RWPE2 (cell line): Measurements from ENCODE around the gene PAX7.

Source experiments
- ATAC-seq: fragments of 200-7000 bp; cut with Tn5 transposase; 3 replicates; pipeline ENCODE4 v1.9.1; 2021; ENCODE audit warnings: low read depth
- DNase-seq: peaks from one replicate; pipeline ENCODE4 v3.0.0-alpha.2; 2020; ENCODE audit warnings: low spot score
- H3K27ac ChIP-seq: fragments of 450-650 bp; 2 replicates; pipeline ENCODE4 v1.5.1; 2017; ENCODE audit warnings: mild to moderate bottlenecking; ENCODE audit not compliant: poor library complexity, severe bottlenecking
- H3K27me3 ChIP-seq: fragments of 250-450 bp; sonication (Bioruptor Pico); 2 replicates; pipeline ENCODE4 v1.5.1; 2021; ENCODE audit warnings: mild to moderate bottlenecking, moderate library complexity; ENCODE audit not compliant: insufficient read depth, poor library complexity, severe bottlenecking
- H3K36me3 ChIP-seq: fragments of 250-450 bp; sonication (Bioruptor Pico); 2 replicates; pipeline ENCODE4 v1.5.1; 2020; ENCODE audit warnings: low read depth, mild to moderate bottlenecking, moderate library complexity
- H3K4me1 ChIP-seq: fragments of 250-450 bp; sonication (Bioruptor Pico); 2 replicates; pipeline ENCODE4 v1.5.1; 2021; ENCODE audit warnings: mild to moderate bottlenecking, moderate library complexity; ENCODE audit not compliant: insufficient read depth, poor library complexity, severe bottlenecking
- H3K4me3 ChIP-seq: fragments of 250-450 bp; sonication (Bioruptor Pico); 2 replicates; pipeline ENCODE4 v1.5.1; 2021; ENCODE audit warnings: mild to moderate bottlenecking, moderate library complexity; ENCODE audit not compliant: severe bottlenecking
- H3K9me3 ChIP-seq: fragments of 250-450 bp; sonication (Bioruptor Pico); 2 replicates; pipeline ENCODE4 v1.5.1; 2021; ENCODE audit warnings: mild to moderate bottlenecking, moderate library complexity; ENCODE audit not compliant: severe bottlenecking
- TF ChIP-seq, protein P1 (sequence below): fragments of 450-650 bp; IDR thresholded peaks from one replicate; pipeline ENCODE4 v1.5.1; 2017; ENCODE audit warnings: mild to moderate bottlenecking, moderate library complexity; ENCODE audit not compliant: poor library complexity, severe bottlenecking

Gene PAX7

DNA sequence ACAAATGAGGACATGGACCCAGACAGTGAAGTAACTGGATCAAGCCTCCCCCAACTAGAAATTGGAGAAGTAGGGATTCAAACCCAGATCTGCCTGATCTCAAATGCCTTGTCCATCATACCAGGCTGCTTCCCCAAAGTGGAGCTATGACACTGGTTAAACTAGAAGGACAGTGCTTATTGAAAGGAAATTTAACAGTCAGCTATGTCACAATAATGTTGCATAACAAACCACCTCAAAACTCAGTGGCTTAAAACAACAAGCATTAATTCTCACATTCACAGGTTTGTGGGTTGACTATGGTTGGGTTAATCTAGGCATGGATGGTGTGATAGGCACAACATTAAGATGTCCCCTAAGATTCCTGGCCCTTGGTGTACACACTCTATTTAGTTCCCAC, 121.8 kb downstream of the PAX7 start:
- TF ChIP-seq, protein P1, sequence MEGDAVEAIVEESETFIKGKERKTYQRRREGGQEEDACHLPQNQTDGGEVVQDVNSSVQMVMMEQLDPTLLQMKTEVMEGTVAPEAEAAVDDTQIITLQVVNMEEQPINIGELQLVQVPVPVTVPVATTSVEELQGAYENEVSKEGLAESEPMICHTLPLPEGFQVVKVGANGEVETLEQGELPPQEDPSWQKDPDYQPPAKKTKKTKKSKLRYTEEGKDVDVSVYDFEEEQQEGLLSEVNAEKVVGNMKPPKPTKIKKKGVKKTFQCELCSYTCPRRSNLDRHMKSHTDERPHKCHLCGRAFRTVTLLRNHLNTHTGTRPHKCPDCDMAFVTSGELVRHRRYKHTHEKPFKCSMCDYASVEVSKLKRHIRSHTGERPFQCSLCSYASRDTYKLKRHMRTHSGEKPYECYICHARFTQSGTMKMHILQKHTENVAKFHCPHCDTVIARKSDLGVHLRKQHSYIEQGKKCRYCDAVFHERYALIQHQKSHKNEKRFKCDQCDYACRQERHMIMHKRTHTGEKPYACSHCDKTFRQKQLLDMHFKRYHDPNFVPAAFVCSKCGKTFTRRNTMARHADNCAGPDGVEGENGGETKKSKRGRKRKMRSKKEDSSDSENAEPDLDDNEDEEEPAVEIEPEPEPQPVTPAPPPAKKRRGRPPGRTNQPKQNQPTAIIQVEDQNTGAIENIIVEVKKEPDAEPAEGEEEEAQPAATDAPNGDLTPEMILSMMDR: no peak
- Histone ChIP-seq H3K4me3 (no peak overlapping the region), H3K4me1 (no peaks in the 10 kb centered on the region), H3K36me3 (no peaks in the 10 kb centered on the region), H3K27ac (no peak overlapping the region), H3K9me3 (no peaks in the 10 kb centered on the region), H3K27me3 (peaks cover 13% of the 10 kb centered on the region)
- DNase-seq (no peak), ATAC-seq (no peak)

- TF ChIP-seq, protein P1: no peak
- Histone ChIP-seq H3K27ac (no peak overlapping the region), H3K9me3 (no peaks in the 10 kb centered on the region), H3K36me3 (no peaks in the 10 kb centered on the region), H3K27me3 (peaks cover 8% of the 10 kb centered on the region), H3K4me1 (no peaks in the 10 kb centered on the region), H3K4me3 (no peak overlapping the region)
- ATAC-seq (no peak), DNase-seq (no peak)
Observed at GRCh38 chr1:18760156-18760555, 129.5 kb downstream of the PAX7 start.

DNA sequence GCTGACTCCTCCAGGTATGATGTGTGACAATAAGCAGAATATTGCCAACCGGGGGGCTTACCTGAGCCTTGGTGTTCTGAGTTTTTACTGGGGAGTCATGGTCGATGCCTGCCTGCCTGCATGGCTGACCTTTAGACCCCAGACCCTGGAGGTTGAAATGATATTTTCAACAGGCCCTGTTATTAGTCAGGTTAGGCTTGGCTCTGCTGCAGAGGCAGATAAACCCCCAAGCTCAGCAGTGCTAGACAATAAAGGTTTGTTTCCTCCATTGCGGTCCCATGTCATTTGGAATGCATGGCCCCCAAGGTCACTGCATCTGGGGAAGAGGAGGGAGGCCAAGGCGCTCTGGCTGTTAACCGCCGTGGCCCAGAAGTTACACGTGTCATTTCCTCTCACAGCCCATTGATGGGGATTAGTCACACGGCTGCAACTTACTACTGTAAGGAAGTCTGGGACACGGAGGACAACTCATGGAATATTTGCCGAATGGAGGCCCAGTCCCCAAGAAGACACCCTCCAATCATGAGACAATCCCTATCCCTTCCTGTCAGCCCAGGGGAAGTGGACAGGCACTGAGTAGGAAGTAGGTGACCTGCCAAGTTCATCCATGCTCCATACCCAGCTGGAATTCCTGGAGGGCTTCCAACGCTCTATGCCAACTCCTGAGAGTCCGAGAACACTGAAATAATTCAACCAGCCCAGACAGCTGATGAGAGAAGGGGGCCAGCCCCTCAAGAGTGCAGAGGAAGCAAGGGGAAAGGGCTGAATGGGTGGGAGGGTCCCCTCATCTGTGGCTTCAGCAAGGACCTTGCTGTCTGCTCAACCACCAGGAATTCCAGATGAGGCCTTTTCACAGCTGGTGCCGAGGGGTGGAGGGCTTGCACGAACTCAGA, 131.5 kb downstream of the PAX7 start:
- TF ChIP-seq, protein P1: no peak
- DNase-seq: no peak

GRCh38 chr1:18764362-18764761, 133.7 kb downstream of the PAX7 start:
- H3K27ac ChIP-seq: no peak overlapping the region
- no peak for DNase-seq
- no peak overlapping the region for H3K4me3 ChIP-seq
- TF ChIP-seq, protein P1: no peak
- no peaks in the 10 kb centered on the region for H3K36me3 ChIP-seq
- H3K9me3 ChIP-seq: no peaks in the 10 kb centered on the region
- no peak for ATAC-seq
- no peaks in the 10 kb centered on the region for H3K4me1 ChIP-seq
- peaks cover 24% of the 10 kb centered on the region for H3K27me3 ChIP-seq

More for the DNA sequence above, 131.5 kb downstream of the PAX7 start:
- Histone ChIP-seq H3K9me3 (no peaks in the 10 kb centered on the region), H3K27ac (no peak overlapping the region), H3K27me3 (peaks cover 8% of the 10 kb centered on the region), H3K36me3 (no peaks in the 10 kb centered on the region), H3K4me3 (no peak overlapping the region), H3K4me1 (no peaks in the 10 kb centered on the region)
- no peak for ATAC-seq

GRCh38 chr1:18765725-18766124, 135.1 kb downstream of the PAX7 start:
- DNase-seq (no peak), ATAC-seq (no peak)
- Histone ChIP-seq H3K27ac (no peak overlapping the region), H3K4me1 (no peaks in the 10 kb centered on the region), H3K27me3 (peaks cover 32% of the 10 kb centered on the region), H3K4me3 (no peak overlapping the region), H3K9me3 (no peaks in the 10 kb centered on the region), H3K36me3 (no peaks in the 10 kb centered on the region)
- TF ChIP-seq, protein P1: no peak
